ENCODE results near the gene MCRS1.
"Not testable (repeated sequence)": the region's sequence is repeated elsewhere in the genome, so short reads cannot be mapped to it uniquely, and the experiment has no call there.

The MCRS1 gene

GRCh38 chr12:49541140-49541861 lies 26.6 kb downstream of the MCRS1 start:
- no peak for DNase-seq (ENCODE audit: low read depth)

GRCh38 chr12:49540229-49541139 lies 27.5 kb downstream of the MCRS1 start:
- DNase-seq (ENCODE audit: low read depth), result no peak

- DNase-seq (ENCODE audit: low read depth), result no peak
Measured at GRCh38 chr12:49539406-49540228, 28.3 kb downstream of the MCRS1 start.

- peak; percentile 55 for DNase-seq (ENCODE audit: low read depth)
Measured at GRCh38 chr12:49538510-49539403, 29.2 kb downstream of the MCRS1 start, which contains the start of gene KCNH3. KCNH3 (plus strand) TSS chr12:49539030; CDS start chr12:49539417, 387 bp downstream.

GRCh38 chr12:49537752-49538509 lies 30.0 kb downstream of the MCRS1 start:
- DNase-seq (ENCODE audit: low read depth), result no peak

- no peak for DNase-seq (ENCODE audit: low read depth)
Measured at GRCh38 chr12:49537231-49537751, 30.7 kb downstream of the MCRS1 start.

GRCh38 chr12:49536526-49537071 lies 31.3 kb downstream of the MCRS1 start:
- no peak for DNase-seq (ENCODE audit: low read depth)

- no peak for DNase-seq (ENCODE audit: low read depth)
Measured at GRCh38 chr12:49535921-49536525, 31.9 kb downstream of the MCRS1 start.

- no peak for DNase-seq (ENCODE audit: low read depth)
Measured at GRCh38 chr12:49534731-49535278, 33.1 kb downstream of the MCRS1 start.

- DNase-seq (ENCODE audit: low read depth), result not testable (repeated sequence)
Measured at GRCh38 chr12:49534122-49534521, 33.8 kb downstream of the MCRS1 start.

GRCh38 chr12:49533331-49533730 lies 34.6 kb downstream of the MCRS1 start:
- no peak for DNase-seq (ENCODE audit: low read depth)

- DNase-seq (ENCODE audit: low read depth), result no peak
Measured at GRCh38 chr12:49531745-49532144, 36.2 kb downstream of the MCRS1 start.

- no peak for DNase-seq (ENCODE audit: low read depth)
Measured at GRCh38 chr12:49529414-49529813, 38.5 kb downstream of the MCRS1 start.

GRCh38 chr12:49527361-49528130 lies 40.4 kb downstream of the MCRS1 start:
- DNase-seq (ENCODE audit: low read depth), result no peak

- DNase-seq (ENCODE audit: low read depth), result no peak
Measured at GRCh38 chr12:49525942-49526341, 42.0 kb downstream of the MCRS1 start.

- DNase-seq (ENCODE audit: low read depth), result peak; percentile 34
Measured at GRCh38 chr12:49524660-49525324, 43.1 kb downstream of the MCRS1 start.

GRCh38 chr12:49521389-49521788 lies 46.6 kb downstream of the MCRS1 start:
- DNase-seq (ENCODE audit: low read depth), result no peak

GRCh38 chr12:49519574-49519936 lies 48.4 kb downstream of the MCRS1 start:
- no peak for DNase-seq (ENCODE audit: low read depth)

Data from iris pigment epithelial cell (primary cell).